Measurements from ENCODE around the gene PAQR3.

Gene PAQR3

DNA sequence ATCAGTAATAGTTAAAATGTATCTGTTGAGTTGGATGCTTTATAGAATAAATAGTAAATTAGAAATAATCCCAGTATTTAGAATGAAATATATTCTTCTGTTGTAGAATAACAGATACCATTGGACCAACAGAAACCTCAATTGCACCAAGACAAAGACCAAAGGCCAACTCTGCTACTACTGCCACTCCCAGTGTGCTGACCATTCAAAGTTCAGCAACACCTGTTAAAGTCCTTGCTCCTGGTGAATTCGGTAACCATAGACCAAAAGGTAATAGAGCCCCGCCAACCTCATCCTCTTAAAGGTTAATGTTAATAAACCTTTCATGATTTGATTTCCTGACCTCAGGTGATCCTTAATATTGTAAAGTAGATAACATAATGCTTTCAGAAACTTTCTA, 73.8 kb downstream of the PAQR3 start:
- Histone ChIP-seq H3K4me2 (no peak overlapping the region), H3K36me3 (ENCODE audit: insufficient read depth) (no peaks in the 10 kb centered on the region), H3K27ac (no peak overlapping the region), H3K4me3 (IDR thresholded peaks at IDR 0.05; ENCODE audit: insufficient read depth, low read depth, low read length) (no peak overlapping the region), H4K20me1 (ENCODE audit: insufficient read depth) (no peaks in the 10 kb centered on the region), H3K4me1 (ENCODE audit: low read depth, poor library complexity, severe bottlenecking) (peaks cover 33% of the 10 kb centered on the region), H3K9ac (no peak overlapping the region), H3K79me2 (ENCODE audit: insufficient read depth, low read depth) (peaks cover 5% of the 10 kb centered on the region; the same call in 1 of the 2 replicates), H3K27me3 (ENCODE audit: insufficient read depth, low read depth) (no peaks in the 10 kb centered on the region), H2AFZ (ENCODE audit: low read depth) (no peak overlapping the region)
- TF ChIP-seq, protein P1, sequence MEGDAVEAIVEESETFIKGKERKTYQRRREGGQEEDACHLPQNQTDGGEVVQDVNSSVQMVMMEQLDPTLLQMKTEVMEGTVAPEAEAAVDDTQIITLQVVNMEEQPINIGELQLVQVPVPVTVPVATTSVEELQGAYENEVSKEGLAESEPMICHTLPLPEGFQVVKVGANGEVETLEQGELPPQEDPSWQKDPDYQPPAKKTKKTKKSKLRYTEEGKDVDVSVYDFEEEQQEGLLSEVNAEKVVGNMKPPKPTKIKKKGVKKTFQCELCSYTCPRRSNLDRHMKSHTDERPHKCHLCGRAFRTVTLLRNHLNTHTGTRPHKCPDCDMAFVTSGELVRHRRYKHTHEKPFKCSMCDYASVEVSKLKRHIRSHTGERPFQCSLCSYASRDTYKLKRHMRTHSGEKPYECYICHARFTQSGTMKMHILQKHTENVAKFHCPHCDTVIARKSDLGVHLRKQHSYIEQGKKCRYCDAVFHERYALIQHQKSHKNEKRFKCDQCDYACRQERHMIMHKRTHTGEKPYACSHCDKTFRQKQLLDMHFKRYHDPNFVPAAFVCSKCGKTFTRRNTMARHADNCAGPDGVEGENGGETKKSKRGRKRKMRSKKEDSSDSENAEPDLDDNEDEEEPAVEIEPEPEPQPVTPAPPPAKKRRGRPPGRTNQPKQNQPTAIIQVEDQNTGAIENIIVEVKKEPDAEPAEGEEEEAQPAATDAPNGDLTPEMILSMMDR (conservative IDR thresholded peaks at IDR 0.05; ENCODE audit: low read depth, low read length): no peak

DNA sequence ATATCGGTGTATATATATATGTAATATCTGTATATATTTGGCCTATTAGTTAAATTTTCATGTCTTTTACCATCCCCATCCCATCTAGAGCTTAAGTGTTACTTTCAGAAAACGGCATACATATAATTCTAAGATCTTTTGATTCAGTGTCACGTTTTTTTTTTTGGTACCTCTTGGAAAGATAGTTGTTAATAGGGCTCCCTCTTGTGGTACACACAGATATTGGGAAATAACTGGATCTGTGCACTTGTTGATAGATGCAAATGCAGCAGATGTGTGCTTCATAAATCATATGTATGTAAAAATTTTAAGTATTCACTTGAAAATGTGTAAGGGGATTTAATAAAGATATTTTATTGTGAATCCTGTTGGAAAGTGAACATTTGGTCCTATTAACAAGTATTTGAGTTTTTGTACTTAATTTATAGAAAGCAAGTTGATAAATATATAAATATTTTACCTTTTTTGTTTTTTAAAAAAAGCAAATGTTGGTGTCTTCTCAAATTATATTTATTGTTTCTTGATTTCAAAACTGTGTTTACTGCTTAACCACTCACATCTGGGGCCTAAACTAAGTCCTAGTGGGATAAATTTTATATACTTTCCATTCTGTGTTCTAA, 74.7 kb downstream of the PAQR3 start:
- H3K4me1 ChIP-seq (ENCODE audit: low read depth, poor library complexity, severe bottlenecking): peaks cover 33% of the 10 kb centered on the region

DNA sequence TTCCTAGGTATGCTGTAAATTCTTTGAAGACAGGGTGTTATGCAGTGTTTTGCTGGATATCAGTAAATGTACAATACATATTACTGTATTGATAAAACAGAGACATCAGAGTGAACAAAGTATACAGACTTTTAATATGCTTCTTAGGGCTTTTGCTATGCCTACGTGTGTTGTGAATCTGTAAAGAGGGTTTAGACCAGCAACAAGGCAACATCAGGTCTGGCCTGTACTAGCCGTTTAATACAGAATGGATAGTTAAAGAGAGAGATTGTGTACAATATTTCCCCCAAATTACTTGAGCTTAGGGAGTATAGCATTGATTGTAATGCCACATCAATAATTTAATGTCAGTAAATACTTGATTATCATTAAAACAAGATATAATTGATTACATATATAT, 75.2 kb downstream of the PAQR3 start:
- Histone ChIP-seq H3K79me2 (ENCODE audit: insufficient read depth, low read depth) (peaks cover 5% of the 10 kb centered on the region; the same call in 1 of the 2 replicates), H3K27me3 (ENCODE audit: insufficient read depth, low read depth) (no peaks in the 10 kb centered on the region), H3K4me2 (peak overlapping the region; percentile 41; the same call in 1 of the 2 replicates), H4K20me1 (ENCODE audit: insufficient read depth) (no peaks in the 10 kb centered on the region), H3K4me1 (ENCODE audit: low read depth, poor library complexity, severe bottlenecking) (peaks cover 33% of the 10 kb centered on the region), H3K9ac (no peak overlapping the region), H2AFZ (ENCODE audit: low read depth) (no peak overlapping the region), H3K4me3 (IDR thresholded peaks at IDR 0.05; ENCODE audit: insufficient read depth, low read depth, low read length) (no peak overlapping the region), H3K27ac (no peak overlapping the region; the same call in 1 of the 2 replicates), H3K36me3 (ENCODE audit: insufficient read depth) (no peaks in the 10 kb centered on the region)
- TF ChIP-seq, protein P1 (conservative IDR thresholded peaks at IDR 0.05; ENCODE audit: low read depth, low read length): no peak

More for the DNA sequence above, 74.7 kb downstream of the PAQR3 start:
- Histone ChIP-seq H3K9ac (no peak overlapping the region), H3K79me2 (ENCODE audit: insufficient read depth, low read depth) (peaks cover 5% of the 10 kb centered on the region; the same call in 1 of the 2 replicates), H3K27me3 (ENCODE audit: insufficient read depth, low read depth) (no peaks in the 10 kb centered on the region), H4K20me1 (ENCODE audit: insufficient read depth) (no peaks in the 10 kb centered on the region), H3K36me3 (ENCODE audit: insufficient read depth) (no peaks in the 10 kb centered on the region), H3K4me3 (IDR thresholded peaks at IDR 0.05; ENCODE audit: insufficient read depth, low read depth, low read length) (no peak overlapping the region), H2AFZ (ENCODE audit: low read depth) (no peak overlapping the region), H3K27ac (no peak overlapping the region), H3K4me2 (no peak overlapping the region)
- TF ChIP-seq, protein P1 (conservative IDR thresholded peaks at IDR 0.05; ENCODE audit: low read depth, low read length): peak; percentile 79

DNA sequence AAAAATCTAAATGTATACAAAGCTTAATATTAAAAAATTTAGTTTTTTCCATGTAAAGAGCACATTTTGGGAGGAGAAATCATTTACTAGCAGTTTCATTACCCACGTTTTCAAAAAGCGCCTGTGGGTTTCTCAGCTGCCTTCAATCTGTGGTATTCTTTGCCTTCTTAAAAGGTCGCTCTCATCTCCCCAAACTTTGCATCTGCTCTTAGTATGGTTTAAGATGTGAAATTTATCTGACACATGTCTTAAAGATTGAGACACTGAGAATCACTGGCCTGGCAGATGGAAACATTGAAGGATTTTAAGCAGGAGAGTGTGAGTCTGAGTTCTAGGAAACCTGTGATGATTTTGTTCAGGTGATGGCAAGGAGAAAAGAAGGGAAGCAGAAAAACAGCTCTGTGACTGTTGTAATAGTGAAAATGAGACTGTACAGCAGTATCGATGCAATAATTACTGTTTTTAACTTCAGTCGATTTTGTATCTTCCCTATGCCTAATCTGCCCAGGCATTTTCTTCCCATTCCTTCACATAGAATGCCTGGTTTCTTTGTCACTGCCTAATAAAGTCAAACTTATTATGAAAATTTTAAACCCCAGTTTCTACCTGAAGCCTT, 75.9 kb downstream of the PAQR3 start:
- H3K4me2 ChIP-seq: peak overlapping the region; percentile 41
- no peak overlapping the region for H3K9ac ChIP-seq
- peaks cover 33% of the 10 kb centered on the region for H3K4me1 ChIP-seq (ENCODE audit: low read depth, poor library complexity, severe bottlenecking)
- no peaks in the 10 kb centered on the region for H3K36me3 ChIP-seq (ENCODE audit: insufficient read depth)
- H3K79me2 ChIP-seq (ENCODE audit: insufficient read depth, low read depth): peaks cover 5% of the 10 kb centered on the region; the same call in 1 of the 2 replicates
- no peak overlapping the region for H3K4me3 ChIP-seq (IDR thresholded peaks at IDR 0.05; ENCODE audit: insufficient read depth, low read depth, low read length)
- no peak overlapping the region for H2AFZ ChIP-seq (ENCODE audit: low read depth)
- H3K27me3 ChIP-seq (ENCODE audit: insufficient read depth, low read depth): no peaks in the 10 kb centered on the region
- TF ChIP-seq, protein P1 (conservative IDR thresholded peaks at IDR 0.05; ENCODE audit: low read depth, low read length): no peak
- no peaks in the 10 kb centered on the region for H4K20me1 ChIP-seq (ENCODE audit: insufficient read depth)
- peak overlapping the region; percentile 24; the same call in 1 of the 2 replicates for H3K27ac ChIP-seq

Data from KMS-11 (cell line).